NCI-H2227 treated with DMSO at 0.1 percent for 48 hours (cell line): ENCODE measurements around the gene CALCR.
A peak's percentile ranks its signal among the peaks of the same experiment; 100 is the strongest.
"Not testable (repeated sequence)": the region's sequence is repeated elsewhere in the genome, so short reads cannot be mapped to it uniquely, and the experiment has no call there.

Experiments used
- DNase-seq: peaks from one replicate; lab custom pipeline; 2025; lab: John Stamatoyannopoulos, UW

The CALCR gene

DNA sequence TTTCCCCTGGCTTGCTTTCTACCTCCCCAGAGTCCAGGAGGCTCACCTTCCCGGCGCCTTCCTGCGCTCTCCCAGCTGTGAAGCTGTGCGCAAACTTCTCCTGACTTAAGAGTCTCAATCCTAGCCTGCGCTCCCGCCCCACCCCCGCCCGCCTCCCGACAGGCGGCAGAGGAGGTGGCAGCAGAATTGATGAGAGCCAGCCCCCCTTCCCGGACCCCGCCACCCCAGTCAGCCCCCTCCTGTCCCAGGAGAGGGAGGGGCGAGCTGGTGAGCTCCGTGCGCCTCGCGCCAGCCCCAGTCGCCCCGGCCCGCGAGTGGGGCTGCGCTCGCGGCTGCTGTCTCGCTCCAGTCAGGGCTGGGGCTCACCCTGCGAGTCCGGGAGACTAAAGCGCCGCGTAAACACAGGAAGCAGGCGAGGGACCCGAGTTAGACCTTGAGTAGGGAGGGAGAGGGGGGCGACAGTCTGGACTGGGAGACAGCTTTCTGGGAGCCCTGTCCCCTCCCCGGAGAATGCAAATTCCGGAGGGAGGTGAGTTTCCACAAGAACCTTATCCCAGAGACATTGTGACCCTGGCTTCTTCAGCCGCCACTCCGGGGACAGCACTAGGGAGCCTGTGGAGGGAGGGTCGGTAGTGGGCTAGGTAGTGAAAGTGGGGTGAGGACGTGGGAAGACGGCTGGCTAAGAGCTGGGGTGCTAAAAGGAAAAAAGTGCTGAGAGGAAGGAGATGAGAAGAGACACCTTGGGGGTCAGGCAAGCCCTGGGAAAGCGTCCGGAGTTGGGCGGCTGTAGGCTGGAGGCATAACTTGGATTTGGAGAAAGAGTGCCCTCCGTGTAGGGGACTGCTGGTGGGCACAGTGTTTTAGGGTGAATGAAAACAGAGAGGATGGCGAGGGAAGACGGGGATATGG, at the start of gene CALCR:
CALCR (minus strand) TSS at position 79 of the 909 bp plus-strand sequence. CDS start 87,743 bp downstream, outside the sequence.
- DNase-seq, result peak; percentile 48

DNA sequence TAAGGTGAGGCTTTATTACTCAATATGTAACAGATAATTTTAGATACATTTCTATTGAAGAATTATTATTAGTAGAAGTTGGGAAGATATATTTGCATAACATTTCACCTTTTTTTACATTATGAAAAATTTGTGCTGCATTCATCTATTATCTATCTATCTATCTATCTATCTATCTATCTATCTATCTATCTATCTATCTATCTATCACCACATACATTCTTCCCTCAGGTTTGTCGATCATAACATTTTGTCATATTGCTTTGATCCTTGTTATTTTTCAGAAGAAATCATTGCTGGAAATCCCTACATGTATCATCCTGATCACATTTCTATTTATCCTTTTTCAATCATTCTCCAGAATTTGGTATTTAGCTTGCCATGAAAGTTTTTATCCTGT, 49.3 kb upstream of the CALCR start:
- DNase-seq, result no peak

DNA sequence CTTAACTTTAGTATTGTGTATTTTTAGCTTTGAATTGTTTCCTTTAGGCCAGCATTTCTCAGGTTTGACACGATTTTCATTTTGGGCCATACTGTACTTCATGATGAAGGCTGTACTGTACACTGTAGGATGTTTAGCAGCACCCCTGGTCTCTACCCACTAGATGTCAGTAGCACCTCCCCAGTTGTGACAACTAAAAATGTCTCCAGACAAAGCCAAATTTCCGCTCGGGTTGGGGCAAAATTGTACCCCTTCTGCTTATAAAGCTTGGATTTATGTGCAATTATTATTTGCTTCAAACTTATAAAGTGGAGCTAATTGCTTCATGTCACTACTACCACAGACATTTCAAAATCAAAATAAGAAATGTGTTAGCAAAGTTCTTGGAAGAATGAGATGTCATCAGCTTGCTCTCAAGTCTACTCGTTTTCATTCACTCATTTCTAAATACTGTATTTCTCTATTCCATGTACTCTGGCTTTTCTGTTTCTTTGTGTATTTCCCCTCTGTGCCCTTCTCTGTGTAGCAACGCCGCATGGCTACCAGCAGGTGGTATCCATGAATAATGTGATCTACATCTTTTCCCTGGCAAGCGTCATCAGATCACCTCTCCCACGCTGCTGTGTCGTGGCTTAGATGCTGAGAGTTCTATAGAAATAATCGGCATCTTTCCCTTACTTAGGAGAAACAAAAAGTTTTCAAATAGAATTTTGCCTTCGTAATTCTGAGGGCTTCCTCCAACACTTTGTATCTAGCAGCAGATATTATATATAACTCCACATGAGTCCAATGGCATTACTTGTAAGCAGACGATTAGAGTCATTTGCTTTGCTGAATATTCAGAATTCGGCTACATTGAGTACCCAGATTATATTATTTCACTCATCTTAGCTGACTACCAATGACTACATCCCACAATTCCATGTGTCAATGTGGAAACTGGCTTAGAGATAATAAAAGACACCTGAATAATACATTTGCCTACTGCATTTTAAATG, 47.8 kb upstream of the CALCR start:
- DNase-seq, result peak; percentile 73

GRCh38 chr7:93620864-93621263, 46.3 kb upstream of the CALCR start:
- DNase-seq, result no peak

GRCh38 chr7:93620057-93620456, 45.5 kb upstream of the CALCR start:
- no peak for DNase-seq

GRCh38 chr7:93601363-93601762, 26.8 kb upstream of the CALCR start:
- DNase-seq, result no peak

- no peak for DNase-seq
Measured at GRCh38 chr7:93594250-93594649, 19.7 kb upstream of the CALCR start.

GRCh38 chr7:93592588-93593266, 18.2 kb upstream of the CALCR start:
- DNase-seq, result no peak

DNA sequence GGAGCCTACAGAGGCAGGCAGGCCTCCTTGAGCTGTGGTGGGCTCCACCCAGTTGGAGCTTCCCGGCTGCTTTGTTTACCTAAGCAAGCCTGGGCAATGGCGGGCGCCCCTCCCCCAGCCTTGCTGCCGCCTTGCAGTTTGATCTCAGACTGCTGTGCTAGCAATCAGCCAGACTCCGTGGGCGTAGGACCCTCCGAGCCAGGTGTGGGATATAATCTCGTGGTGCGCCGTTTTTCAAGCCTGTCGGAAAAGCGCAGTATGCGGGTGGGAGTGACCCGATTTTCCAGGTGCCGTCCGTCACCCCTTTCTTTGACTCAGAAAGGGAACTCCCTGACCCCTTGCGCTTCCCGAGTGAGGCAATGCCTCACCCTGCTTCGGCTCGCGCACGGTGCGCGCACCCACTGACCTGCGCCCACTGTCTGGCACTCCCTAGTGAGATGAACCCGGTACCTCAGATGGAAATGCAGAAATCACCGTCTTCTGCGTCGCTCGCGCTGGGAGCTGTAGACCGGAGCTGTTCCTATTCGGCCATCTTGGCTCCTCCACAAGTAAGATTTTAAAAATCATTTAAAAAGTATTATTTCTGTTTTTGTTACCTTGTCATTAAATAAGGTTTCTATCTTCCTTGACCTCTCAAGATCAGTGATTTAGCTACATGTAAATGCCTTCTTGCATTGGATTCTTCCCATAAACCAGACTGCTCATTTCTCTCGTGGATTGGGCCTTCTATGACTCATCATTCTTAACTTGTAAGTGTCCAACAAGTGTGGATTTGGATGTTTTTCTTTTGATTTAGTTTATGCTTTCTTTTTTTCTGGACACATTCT, 16.9 kb upstream of the CALCR start:
- DNase-seq, result peak; percentile 42

GRCh38 chr7:93586479-93586865, 11.9 kb upstream of the CALCR start:
- not testable (repeated sequence) for DNase-seq

- DNase-seq, result not testable (repeated sequence)
Measured at GRCh38 chr7:93585694-93586478, 11.4 kb upstream of the CALCR start.

DNA sequence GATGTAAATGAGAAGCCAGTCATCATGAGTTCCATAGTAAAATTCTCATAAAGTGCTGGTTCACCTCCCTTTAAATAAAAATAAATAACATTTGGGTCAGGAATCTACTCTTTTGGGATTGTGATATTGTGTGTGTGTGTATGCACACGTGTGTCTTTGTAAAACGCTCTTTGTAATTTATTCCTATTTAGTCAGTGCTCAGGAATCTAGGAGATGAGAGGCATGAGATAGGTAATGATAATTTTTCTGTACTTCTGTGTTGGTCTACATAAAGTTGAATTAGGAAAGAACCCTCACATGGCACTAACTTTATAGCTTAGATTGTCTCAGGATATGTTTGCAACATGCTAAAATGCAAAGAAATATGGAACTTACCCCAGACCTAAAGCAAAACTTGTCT, 4.9 kb upstream of the CALCR start:
- DNase-seq, result no peak

- DNase-seq, result no peak
Measured at GRCh38 chr7:93578762-93579161, 4.2 kb upstream of the CALCR start.

- DNase-seq, result no peak
Measured at GRCh38 chr7:93575555-93576399, 1.3 kb upstream of the CALCR start.

DNA sequence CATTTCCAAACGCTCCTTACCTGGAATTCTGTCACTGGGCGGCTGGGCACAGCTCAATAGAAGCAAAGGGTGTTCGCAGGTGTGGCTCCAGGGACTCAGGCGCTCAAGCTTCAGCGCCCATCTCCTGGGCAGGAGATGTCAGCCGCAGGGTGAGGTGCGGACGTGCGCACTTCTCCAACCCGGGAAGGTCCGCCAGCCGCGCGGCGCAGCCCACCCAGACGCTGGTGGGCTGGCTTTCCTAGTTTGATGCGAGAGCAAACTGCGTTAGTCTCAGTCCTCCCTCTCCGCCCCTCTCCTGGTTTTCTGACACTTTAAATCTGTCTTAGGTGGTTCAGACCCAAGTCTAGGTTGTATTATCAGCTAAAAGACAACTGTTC, 267 bp downstream of the CALCR start:
- DNase-seq, result no peak

DNA sequence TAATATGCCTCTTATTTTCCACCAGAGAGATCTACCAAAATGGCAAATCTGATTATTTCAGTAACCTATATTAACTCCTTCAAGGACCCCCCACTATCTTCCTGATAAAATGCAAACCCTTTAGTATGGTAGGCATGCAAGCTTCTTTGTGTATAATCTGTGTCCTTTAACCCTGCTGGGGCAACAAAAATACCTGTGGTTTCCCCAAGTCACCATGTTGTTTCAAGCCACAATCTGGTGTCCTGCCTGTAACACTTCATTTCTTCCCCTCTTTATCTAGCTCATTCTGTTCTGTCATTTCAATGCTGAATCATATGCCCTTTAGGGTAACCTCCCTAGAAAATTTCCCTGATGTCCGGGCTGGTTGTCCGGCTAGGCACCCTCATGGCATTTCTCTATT, 5.3 kb downstream of the CALCR start:
- no peak for DNase-seq

GRCh38 chr7:93566876-93567275, 7.6 kb downstream of the CALCR start:
- DNase-seq, result no peak

DNA sequence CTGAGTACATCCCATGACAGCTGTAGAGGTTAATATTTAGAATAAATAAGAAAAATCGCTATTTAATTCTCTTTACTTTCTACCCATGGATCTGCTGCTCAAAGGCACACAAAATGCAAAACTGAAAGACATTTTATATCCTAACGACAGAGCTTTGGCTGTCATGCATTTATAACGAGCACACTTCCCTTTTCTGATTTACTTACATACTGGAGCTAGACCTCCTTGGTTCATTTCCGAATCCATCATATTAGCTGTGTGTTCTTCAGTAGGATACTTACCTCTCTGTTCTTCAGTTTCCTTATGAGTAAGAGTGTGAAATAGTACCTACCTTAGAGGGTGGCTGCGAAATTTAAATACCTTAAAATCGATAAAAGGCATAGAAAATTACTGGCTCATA, 10.9 kb downstream of the CALCR start:
- DNase-seq, result no peak

DNA sequence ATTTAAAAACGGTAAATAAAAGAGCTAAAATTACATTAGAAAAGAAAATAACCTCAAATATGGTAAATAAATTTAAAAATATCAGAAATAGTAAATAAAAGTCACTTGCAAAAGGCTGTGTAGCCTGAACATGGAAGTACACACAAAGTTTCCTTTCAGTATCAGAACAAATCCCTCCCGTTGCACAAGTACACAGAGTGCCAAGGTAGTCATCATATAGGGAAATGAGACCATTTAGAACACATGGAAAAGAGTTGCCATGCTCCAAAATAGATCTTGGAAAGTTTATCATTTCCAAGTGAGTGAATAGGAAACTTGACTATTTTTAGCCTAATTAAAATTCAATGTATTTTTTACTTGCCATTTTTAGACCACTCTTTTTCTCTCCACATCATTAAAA, 11.6 kb downstream of the CALCR start:
- DNase-seq, result no peak
